ENCODE data around the gene MBLAC1. TPM values are rescaled to one million over a fixed set of nuclear protein-coding genes. Genes with fewer than 3 reads are reported as not detected.

MBLAC1 gene
- total RNA-seq, 1 donor from 2014 or later: 2.1 TPM

GRCh38 chr7:100170101-100170897 is 43.5 kb downstream of the MBLAC1 start:
- H3K4me3 Mint-ChIP-seq: peak overlapping the region; percentile 85
- H3K27me3 Mint-ChIP-seq (ENCODE audit: low read depth): peaks cover 45% of the 10 kb centered on the region
- H3K4me1 Mint-ChIP-seq: peaks cover 57% of the 10 kb centered on the region
- no peak for TF ChIP-seq CTCF (conservative IDR thresholded peaks at IDR 0.05)
- H3K36me3 Mint-ChIP-seq (ENCODE audit: low read depth): peaks cover 6% of the 10 kb centered on the region
- H3K9me3 Mint-ChIP-seq: no peaks in the 10 kb centered on the region
- DNase-seq (ENCODE audit: low read depth, low spot score): no peak
- no peak overlapping the region for H3K27ac Mint-ChIP-seq (ENCODE audit: unreplicated experiment)

GRCh38 chr7:100171087-100171681 is 44.4 kb downstream of the MBLAC1 start:
- no peak overlapping the region for H3K27ac Mint-ChIP-seq (ENCODE audit: unreplicated experiment)
- H3K27me3 Mint-ChIP-seq (ENCODE audit: low read depth): peaks cover 42% of the 10 kb centered on the region
- TF ChIP-seq CTCF (conservative IDR thresholded peaks at IDR 0.05): no peak
- DNase-seq (ENCODE audit: low read depth, low spot score): no peak
- H3K9me3 Mint-ChIP-seq: no peaks in the 10 kb centered on the region
- peaks cover 64% of the 10 kb centered on the region for H3K4me1 Mint-ChIP-seq
- peaks cover 6% of the 10 kb centered on the region for H3K36me3 Mint-ChIP-seq (ENCODE audit: low read depth)
- H3K4me3 Mint-ChIP-seq: peak overlapping the region; percentile 71

- Mint-ChIP-seq H3K36me3 (ENCODE audit: low read depth) (peaks cover 8% of the 10 kb centered on the region), H3K27ac (ENCODE audit: unreplicated experiment) (no peak overlapping the region), H3K4me1 (peaks cover 65% of the 10 kb centered on the region), H3K4me3 (peak overlapping the region; percentile 69), H3K27me3 (ENCODE audit: low read depth) (peaks cover 35% of the 10 kb centered on the region), H3K9me3 (no peaks in the 10 kb centered on the region)
- no peak for TF ChIP-seq CTCF (conservative IDR thresholded peaks at IDR 0.05)
- DNase-seq (ENCODE audit: low read depth, low spot score): no peak
Observed at GRCh38 chr7:100171840-100172239, 45.1 kb downstream of the MBLAC1 start.

GRCh38 chr7:100173806-100174495 is 47.2 kb downstream of the MBLAC1 start:
- Mint-ChIP-seq H3K27ac (ENCODE audit: unreplicated experiment) (no peak overlapping the region), H3K27me3 (ENCODE audit: low read depth) (peaks cover 14% of the 10 kb centered on the region), H3K9me3 (peaks cover 2% of the 10 kb centered on the region), H3K4me1 (peaks cover 50% of the 10 kb centered on the region), H3K4me3 (peak overlapping the region; percentile 86), H3K36me3 (ENCODE audit: low read depth) (peaks cover 8% of the 10 kb centered on the region)
- no peak for DNase-seq (ENCODE audit: low read depth, low spot score)
- no peak for TF ChIP-seq CTCF (conservative IDR thresholded peaks at IDR 0.05)

- Mint-ChIP-seq H3K4me1 (peaks cover 44% of the 10 kb centered on the region), H3K27me3 (ENCODE audit: low read depth) (peaks cover 13% of the 10 kb centered on the region), H3K27ac (ENCODE audit: unreplicated experiment) (no peak overlapping the region), H3K4me3 (peak overlapping the region; percentile 86), H3K9me3 (peaks cover 2% of the 10 kb centered on the region), H3K36me3 (ENCODE audit: low read depth) (peaks cover 8% of the 10 kb centered on the region)
- no peak for DNase-seq (ENCODE audit: low read depth, low spot score)
- no peak for TF ChIP-seq CTCF (conservative IDR thresholded peaks at IDR 0.05)
Observed at GRCh38 chr7:100174582-100174981, 47.8 kb downstream of the MBLAC1 start.

Data from neural crest cell (in vitro differentiated cells).